ENCODE data around the gene RPL7A.
"Not testable (repeated sequence)": the region's sequence is repeated elsewhere in the genome, so short reads cannot be mapped to it uniquely, and the experiment has no call there.

Gene RPL7A

GRCh38 chr9:133370685-133371084 lies 22.7 kb downstream of the RPL7A start:
- peak in 2 of 5 donors; percentile 27 to 74 for DNase-seq

- peak; percentile 35 to 85 (median 59) for DNase-seq
Observed at GRCh38 chr9:133371261-133371711, 23.3 kb downstream of the RPL7A start.

GRCh38 chr9:133372144-133372543 lies 24.1 kb downstream of the RPL7A start:
- DNase-seq, result no peak

GRCh38 chr9:133374612-133375115 lies 26.6 kb downstream of the RPL7A start:
- DNase-seq, result peak in 1 of 5 donors; percentile 81

GRCh38 chr9:133375116-133375723 lies 27.2 kb downstream of the RPL7A start:
- peak in 2 of 5 donors; percentile 15 to 46 for DNase-seq

GRCh38 chr9:133375724-133376654 lies 28.0 kb downstream of the RPL7A start, which contains the start of the genes STKLD1 and SURF4:
Gene STKLD1 (plus strand): TSS chr9:133376366. CDS start chr9:133376474, 108 bp downstream.
Gene SURF4 (minus strand): TSS chr9:133376060. CDS start chr9:133375969, 91 bp downstream.
- DNase-seq, result peak; percentile 82 to 95 (median 89)

GRCh38 chr9:133377280-133377679 lies 29.3 kb downstream of the RPL7A start:
- not testable (repeated sequence) for DNase-seq

GRCh38 chr9:133377721-133378216 lies 29.8 kb downstream of the RPL7A start:
- DNase-seq, result no peak

GRCh38 chr9:133378408-133378962 lies 30.5 kb downstream of the RPL7A start:
- no peak for DNase-seq

- no peak for DNase-seq
Observed at GRCh38 chr9:133379153-133380086, 31.4 kb downstream of the RPL7A start.

GRCh38 chr9:133380734-133381133 lies 32.7 kb downstream of the RPL7A start:
- DNase-seq, result no peak

GRCh38 chr9:133382507-133383141 lies 34.6 kb downstream of the RPL7A start:
- DNase-seq, result no peak

GRCh38 chr9:133383438-133383837 lies 35.4 kb downstream of the RPL7A start:
- no peak for DNase-seq

GRCh38 chr9:133384736-133385321 lies 36.8 kb downstream of the RPL7A start:
- DNase-seq, result no peak

GRCh38 chr9:133385452-133385851 lies 37.4 kb downstream of the RPL7A start:
- DNase-seq, result no peak

GRCh38 chr9:133386338-133386737 lies 38.3 kb downstream of the RPL7A start:
- no peak for DNase-seq

- no peak for DNase-seq
Observed at GRCh38 chr9:133387680-133388079, 39.7 kb downstream of the RPL7A start.

GRCh38 chr9:133389025-133389557 lies 41.1 kb downstream of the RPL7A start:
- DNase-seq, result no peak

GRCh38 chr9:133389562-133389961 lies 41.5 kb downstream of the RPL7A start:
- DNase-seq, result no peak

- no peak for DNase-seq
Observed at GRCh38 chr9:133390713-133391112, 42.7 kb downstream of the RPL7A start.
